Measurements from ENCODE around the gene FAM78A. TPM values are rescaled to one million over a fixed set of nuclear protein-coding genes. Genes with fewer than 3 reads are reported as not detected.

FAM78A gene
- total and polyA plus RNA-seq, 5 experiments from 2014 or later: 12.2 to 80.9 (median 28.1) TPM

- ATAC-seq: no peak
- Mint-ChIP-seq H3K36me3 (peaks cover 0 to 7% (median 4%) of the 10 kb centered on the region in 3 donors), H3K4me3 (peak overlapping the region in 9 of 10 donors; percentile 26 to 91 (median 52)), H3K27ac (peak overlapping the region in 9 of 10 donors; percentile 75 to 98 (median 93)), H3K4me1 (peaks cover 15 to 52% (median 36%) of the 10 kb centered on the region in 4 donors), H3K9me3 (no peaks in the 10 kb centered on the region), H3K27me3 (no peaks in the 10 kb centered on the region)
- no peak for DNase-seq
- POLR2A ChIA-PET: interaction anchor here (0.7 to 6.7 kb wide), 7 partner anchors 11 to 231 kb away, joined by 3 to 136 read pairs (median 14); partner anchors contain the start of gene FAM78A
Observed at GRCh38 chr9:131239161-131239975, 36.9 kb downstream of the FAM78A start.

DNA sequence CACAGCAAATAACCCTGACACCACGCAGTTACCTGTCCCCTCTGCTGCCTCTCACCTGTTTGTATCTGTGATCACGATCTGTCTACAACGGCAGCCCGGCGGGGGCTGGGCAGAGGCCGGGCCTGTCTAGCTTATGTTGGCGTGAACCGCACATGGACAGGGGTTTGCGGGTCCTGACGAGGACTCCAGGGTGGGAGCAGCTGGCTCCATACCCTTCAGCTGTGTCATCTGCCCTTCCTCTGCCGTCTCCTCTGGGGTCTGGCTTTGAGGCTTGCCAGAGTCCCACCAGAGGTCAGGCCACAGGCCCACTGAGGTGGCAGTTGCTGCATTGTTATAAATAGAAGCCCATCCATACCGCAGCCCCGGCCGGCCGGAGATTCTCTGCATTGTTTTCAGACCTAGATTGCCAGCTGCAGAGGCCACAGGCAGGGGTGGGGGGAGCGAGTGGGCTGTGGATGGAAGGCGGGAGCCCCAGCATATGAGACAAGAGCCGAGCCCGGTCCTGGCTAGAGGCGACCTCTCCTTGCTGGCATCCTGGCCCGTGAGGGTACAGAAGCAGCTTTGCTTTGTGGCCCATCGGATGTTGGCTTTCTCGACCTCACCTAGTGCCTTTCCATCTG lies 37.8 kb downstream of the FAM78A start:
- no peaks in the 10 kb centered on the region for H3K9me3 Mint-ChIP-seq
- H3K27me3 Mint-ChIP-seq: no peaks in the 10 kb centered on the region
- POLR2A ChIA-PET: interaction anchor here (1.3 to 6.7 kb wide), 6 partner anchors 11 to 40 kb away, joined by 4 to 136 read pairs (median 43); partner anchors contain the start of gene FAM78A
- peak; percentile 50 to 54 for ATAC-seq
- peaks cover 0 to 16% (median 4%) of the 10 kb centered on the region in 3 donors for H3K36me3 Mint-ChIP-seq
- peak overlapping the region; percentile 75 to 93 (median 86) for H3K4me3 Mint-ChIP-seq
- DNase-seq: peak in 1 of 10 donors; percentile 11
- peak overlapping the region; percentile 93 to 98 (median 98) for H3K27ac Mint-ChIP-seq
- peaks cover 15 to 61% (median 40%) of the 10 kb centered on the region in 4 donors for H3K4me1 Mint-ChIP-seq

GRCh38 chr9:131237931-131238401 lies 38.3 kb downstream of the FAM78A start:
- H3K27ac Mint-ChIP-seq: peak overlapping the region; percentile 93 to 98 (median 98)
- peaks cover 13 to 64% (median 42%) of the 10 kb centered on the region in 4 donors for H3K4me1 Mint-ChIP-seq
- DNase-seq (peak; percentile 59 to 92 (median 84)), ATAC-seq (peak; percentile 97 to 98)
- H3K27me3 Mint-ChIP-seq: no peaks in the 10 kb centered on the region
- peaks cover 0 to 19% (median 2%) of the 10 kb centered on the region in 3 donors for H3K36me3 Mint-ChIP-seq
- POLR2A ChIA-PET: interaction anchor here (0.6 to 6.7 kb wide), 7 partner anchors 12 to 76 kb away, joined by 3 to 136 read pairs (median 14); partner anchors contain the start of gene FAM78A
- H3K4me3 Mint-ChIP-seq: peak overlapping the region; percentile 75 to 93 (median 86)
- H3K9me3 Mint-ChIP-seq: no peaks in the 10 kb centered on the region

- peaks cover 12 to 64% (median 42%) of the 10 kb centered on the region in 4 donors for H3K4me1 Mint-ChIP-seq
- H3K9me3 Mint-ChIP-seq: no peaks in the 10 kb centered on the region
- peaks cover 0 to 24% (median under 1%) of the 10 kb centered on the region in 3 donors for H3K36me3 Mint-ChIP-seq
- peak overlapping the region in 9 of 10 donors; percentile 19 to 93 (median 56) for H3K4me3 Mint-ChIP-seq
- peak overlapping the region; percentile 56 to 98 (median 97) for H3K27ac Mint-ChIP-seq
- DNase-seq: no peak
- no peak for ATAC-seq
- no peaks in the 10 kb centered on the region for H3K27me3 Mint-ChIP-seq
- POLR2A ChIA-PET: interaction anchor here (0.6 to 6.7 kb wide), 7 partner anchors 13 to 508 kb away, joined by 3 to 136 read pairs (median 10); partner anchors contain the start of gene FAM78A
Observed at GRCh38 chr9:131237291-131237690, 39.0 kb downstream of the FAM78A start.

DNA sequence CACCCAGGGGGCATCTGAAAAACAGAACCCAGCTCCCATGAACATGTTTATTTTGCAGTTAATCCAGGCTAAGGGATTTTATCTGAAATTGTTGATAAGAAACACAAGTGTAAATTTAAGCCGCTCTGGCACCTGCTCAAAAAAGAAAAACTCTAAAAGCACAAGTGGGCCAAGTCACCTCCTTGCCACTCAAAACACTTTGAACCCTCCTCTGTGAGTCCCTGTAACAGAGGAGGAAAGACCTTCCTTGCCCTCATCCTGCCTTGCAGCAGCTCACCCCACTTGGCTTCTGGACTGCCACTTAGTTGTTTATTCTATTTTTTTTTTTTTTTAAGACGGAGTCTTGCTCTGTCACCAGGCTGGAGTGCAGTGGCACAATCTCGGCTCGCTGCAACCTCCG lies 39.5 kb downstream of the FAM78A start:
- Mint-ChIP-seq H3K9me3 (no peaks in the 10 kb centered on the region), H3K27me3 (no peaks in the 10 kb centered on the region), H3K27ac (peak overlapping the region; percentile 36 to 98 (median 87)), H3K4me3 (peak overlapping the region in 4 of 10 donors; percentile 19 to 75 (median 35)), H3K4me1 (peaks cover 12 to 64% (median 42%) of the 10 kb centered on the region in 4 donors), H3K36me3 (peaks cover 0 to 29% (median 6%) of the 10 kb centered on the region in 3 donors)
- no peak for ATAC-seq
- no peak for DNase-seq
- POLR2A ChIA-PET: interaction anchor here (0.7 to 6.7 kb wide), 6 partner anchors 13 to 509 kb away, joined by 3 to 136 read pairs (median 41); partner anchors contain the start of gene FAM78A

GRCh38 chr9:131236161-131236560 lies 40.1 kb downstream of the FAM78A start:
- Mint-ChIP-seq H3K4me1 (peaks cover 12 to 62% (median 42%) of the 10 kb centered on the region in 4 donors), H3K9me3 (no peaks in the 10 kb centered on the region), H3K4me3 (no peak overlapping the region), H3K27ac (peak overlapping the region in 5 of 10 donors; percentile 27 to 81 (median 48)), H3K27me3 (no peaks in the 10 kb centered on the region), H3K36me3 (peaks cover 0 to 35% (median 8%) of the 10 kb centered on the region in 3 donors)
- DNase-seq (no peak), ATAC-seq (no peak)
- POLR2A ChIA-PET: interaction anchor here (0.6 to 6.7 kb wide), 5 partner anchors 14 to 71 kb away, joined by 3 to 136 read pairs (median 72); partner anchors contain the start of gene FAM78A

DNA sequence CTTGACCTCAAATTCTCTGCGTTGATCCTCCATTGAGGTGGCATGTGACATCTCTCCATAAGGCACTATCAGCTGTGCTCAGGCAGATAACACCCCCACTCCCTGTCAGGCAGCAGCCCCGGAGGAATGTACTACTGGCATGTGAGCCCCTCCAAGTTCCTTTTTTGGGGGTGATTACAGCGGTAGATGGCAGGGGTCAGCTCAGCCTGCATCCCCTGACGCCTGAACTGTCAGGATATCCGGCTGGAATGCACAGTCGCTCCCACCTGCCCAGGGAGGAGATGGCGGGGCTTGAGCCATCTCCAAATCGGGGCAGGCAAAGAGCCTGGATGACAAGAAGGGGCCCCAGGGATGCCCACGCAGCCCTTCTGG lies 40.8 kb downstream of the FAM78A start:
- H3K27me3 Mint-ChIP-seq: no peaks in the 10 kb centered on the region
- no peak for DNase-seq
- H3K4me3 Mint-ChIP-seq: no peak overlapping the region
- no peaks in the 10 kb centered on the region for H3K9me3 Mint-ChIP-seq
- POLR2A ChIA-PET: interaction anchor here (1.1 to 6.7 kb wide), 4 partner anchors 17 to 53 kb away, joined by 3 to 136 read pairs (median 44); partner anchors contain the start of gene FAM78A
- no peak for ATAC-seq
- peaks cover 12 to 62% (median 42%) of the 10 kb centered on the region in 4 donors for H3K4me1 Mint-ChIP-seq
- H3K36me3 Mint-ChIP-seq: peaks cover 0 to 40% (median 8%) of the 10 kb centered on the region in 3 donors
- peak overlapping the region in 4 of 10 donors; percentile 24 to 81 (median 42) for H3K27ac Mint-ChIP-seq

DNA sequence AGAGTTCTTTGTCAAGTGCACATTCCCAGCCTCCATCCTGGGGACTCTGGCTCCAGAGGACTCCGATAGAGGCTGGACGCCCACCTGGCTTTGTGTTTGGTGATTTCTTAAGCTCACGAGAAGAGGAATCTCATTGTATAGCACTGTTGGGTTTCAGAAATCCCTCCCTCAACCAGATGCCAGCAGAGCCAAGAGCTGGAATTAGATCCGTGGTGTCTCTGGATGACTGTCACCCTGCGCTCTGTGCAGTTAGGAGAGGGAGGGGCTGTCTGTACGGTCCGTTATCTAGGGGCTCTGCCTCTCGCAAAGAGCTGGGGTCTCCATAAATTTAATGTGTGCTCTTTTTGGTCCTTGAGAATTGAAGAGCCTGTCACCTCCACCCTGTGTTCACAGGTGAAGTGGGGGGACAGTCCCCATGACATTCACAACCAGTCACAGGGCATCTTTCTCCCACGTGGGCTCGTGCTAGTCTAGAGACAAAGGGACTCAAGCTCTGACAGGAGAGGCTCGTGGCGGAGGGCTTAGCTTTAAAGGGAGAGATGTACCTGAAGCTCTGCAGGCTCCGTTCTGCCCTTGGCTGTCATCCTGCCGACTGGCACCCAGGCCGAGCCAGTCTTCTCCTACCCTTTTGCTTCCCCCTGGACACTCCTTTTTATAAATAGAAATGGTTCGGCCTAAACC lies 41.4 kb downstream of the FAM78A start:
- Mint-ChIP-seq H3K27ac (peak overlapping the region in 7 of 10 donors; percentile 5 to 90 (median 43)), H3K27me3 (no peaks in the 10 kb centered on the region), H3K4me3 (peak overlapping the region in 1 of 10 donors; percentile 33), H3K9me3 (no peaks in the 10 kb centered on the region), H3K4me1 (peaks cover 9 to 58% (median 40%) of the 10 kb centered on the region in 4 donors), H3K36me3 (peaks cover 4 to 45% (median 8%) of the 10 kb centered on the region in 3 donors)
- DNase-seq (no peak), ATAC-seq (no peak)
- POLR2A ChIA-PET: interaction anchor here (1.1 to 6.7 kb wide), 4 partner anchors 18 to 54 kb away, joined by 3 to 136 read pairs (median 44); partner anchors contain the start of gene FAM78A

- H3K4me3 Mint-ChIP-seq: peak overlapping the region in 3 of 10 donors; percentile 19 to 79 (median 48)
- POLR2A ChIA-PET: interaction anchor here (6.7 kb wide), 1 partner anchor 38 kb away, joined by 136 read pairs; the partner anchor contains the start of gene FAM78A
- no peak for ATAC-seq
Observed at GRCh38 chr9:131233995-131234394, 42.3 kb downstream of the FAM78A start.

GRCh38 chr9:131233556-131233955 lies 42.8 kb downstream of the FAM78A start:
- H3K4me1 Mint-ChIP-seq: peaks cover 5 to 45% (median 28%) of the 10 kb centered on the region in 4 donors
- peaks cover 5 to 56% (median 8%) of the 10 kb centered on the region in 3 donors for H3K36me3 Mint-ChIP-seq
- ATAC-seq (no peak), DNase-seq (no peak)
- no peaks in the 10 kb centered on the region for H3K27me3 Mint-ChIP-seq
- H3K27ac Mint-ChIP-seq: peak overlapping the region in 8 of 10 donors; percentile 61 to 91 (median 77)
- H3K4me3 Mint-ChIP-seq: peak overlapping the region in 4 of 10 donors; percentile 24 to 79 (median 56)
- no peaks in the 10 kb centered on the region for H3K9me3 Mint-ChIP-seq
- POLR2A ChIA-PET: no interaction called here

More at GRCh38 chr9:131233995-131234394, 42.3 kb downstream of the FAM78A start:
- Mint-ChIP-seq H3K27ac (peak overlapping the region in 8 of 10 donors; percentile 29 to 91 (median 76)), H3K4me1 (peaks cover 6 to 49% (median 32%) of the 10 kb centered on the region in 4 donors), H3K36me3 (peaks cover 5 to 54% (median 8%) of the 10 kb centered on the region in 3 donors), H3K27me3 (no peaks in the 10 kb centered on the region), H3K9me3 (no peaks in the 10 kb centered on the region)
- DNase-seq: peak in 1 of 10 donors; percentile 32

DNA sequence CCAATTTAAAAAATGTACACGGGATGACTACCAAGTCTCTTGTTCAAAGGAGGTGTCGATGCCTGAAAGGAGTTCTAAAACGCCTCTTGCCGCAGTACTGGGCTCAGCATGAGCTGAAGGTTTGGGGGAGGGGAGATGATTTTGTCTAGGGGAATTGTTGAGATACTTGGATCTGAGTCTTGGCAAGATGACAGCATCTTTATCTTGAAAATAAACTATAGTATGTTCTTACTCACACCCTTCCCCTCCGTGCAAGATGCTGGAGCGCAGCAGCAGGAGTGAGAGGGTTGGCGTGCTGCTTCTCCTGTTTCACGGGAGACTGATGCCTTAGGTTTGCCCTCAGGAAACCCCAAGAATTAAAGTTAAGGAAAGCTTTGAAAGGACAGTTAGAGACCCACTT lies 47.3 kb downstream of the FAM78A start:
- Mint-ChIP-seq H3K36me3 (peaks cover 5 to 61% (median 22%) of the 10 kb centered on the region in 3 donors), H3K27me3 (no peaks in the 10 kb centered on the region), H3K4me3 (no peak overlapping the region), H3K4me1 (peaks cover 4 to 24% (median 10%) of the 10 kb centered on the region in 4 donors), H3K9me3 (no peaks in the 10 kb centered on the region), H3K27ac (peak overlapping the region in 1 of 10 donors; percentile 16)
- ATAC-seq (no peak), DNase-seq (no peak)
- POLR2A ChIA-PET: no interaction called here

All from naive thymus-derived CD8-positive, alpha-beta T cell (primary cell).